Measurements from ENCODE around the gene MBL2. TPM values are rescaled to one million over a fixed set of nuclear protein-coding genes. Genes with fewer than 3 reads are reported as not detected.

Gene MBL2
- total RNA-seq, 1 experiment from 2014 or later, result not detected

- POLR2A ChIA-PET (ENCODE audit: unreplicated experiment), result no interaction called here
- Histone ChIP-seq H2AFZ (ENCODE audit: low read length) (peak overlapping the region; percentile 12; the same call in 1 of the 2 replicates), H3K4me2 (ENCODE audit: low read length) (peak overlapping the region; percentile 62), H4K20me1 (ENCODE audit: low read length) (no peaks in the 10 kb centered on the region), H3F3A (ENCODE audit: low read length, unreplicated experiment) (peaks cover 4% of the 10 kb centered on the region), H3K9me2 (replicated peaks; ENCODE audit: low read length) (no peaks in the 10 kb centered on the region), H3K4me3 (ENCODE audit: low read length) (peak overlapping the region; percentile 19; the same call in 1 of the 2 replicates), H3K27me3 (ENCODE audit: low read length) (no peaks in the 10 kb centered on the region), H3K36me3 (ENCODE audit: low read depth, low read length) (no peaks in the 10 kb centered on the region), H3K9me3 (ENCODE audit: low read length) (peaks cover 5% of the 10 kb centered on the region; the same call in 1 of the 2 replicates), H3K79me2 (ENCODE audit: low read length) (no peaks in the 10 kb centered on the region), H3K9ac (ENCODE audit: low read length) (no peak overlapping the region), H3K4me1 (ENCODE audit: insufficient read depth, low read length) (peaks cover 19% of the 10 kb centered on the region), H3K27ac (ENCODE audit: low read length) (peak overlapping the region; percentile 67)
- no peak for TF ChIP-seq EZH2phosphoT487 (IDR thresholded peaks at IDR 0.05; ENCODE audit: borderline replicate concordance, low read length)
- no peak for TF ChIP-seq CTCF (conservative IDR thresholded peaks at IDR 0.05; ENCODE audit: low read depth, low read length)
- TF ChIP-seq EZH2 (IDR thresholded peaks at IDR 0.05; ENCODE audit: low read length, unreplicated experiment), result no peak
- intact Hi-C loops (cut with micrococcal nuclease), result loop anchor here (1.0 to 5.0 kb wide), 3 partner anchors 60 to 230 kb away; no protein-coding TSS in a partner anchor
- BruUV-seq (replicated peaks), result no TSS peak
- CTCF ChIA-PET, result interaction anchor here (0.6 kb wide), 1 partner anchor 16 kb away, joined by 4 read pairs; no protein-coding TSS in a partner anchor
- DNase-seq, result peak; percentile 100
- ATAC-seq, result peak; percentile 94
These were observed 29.4 kb upstream of the MBL2 start for GRCh38 chr10:52801947-52802346.

- ATAC-seq (no peak), DNase-seq (no peak)
- intact Hi-C loops (cut with micrococcal nuclease), result no loop called here
- TF ChIP-seq EZH2 (IDR thresholded peaks at IDR 0.05; ENCODE audit: low read length, unreplicated experiment) (no peak), EZH2phosphoT487 (IDR thresholded peaks at IDR 0.05; ENCODE audit: borderline replicate concordance, low read length) (no peak), CTCF (conservative IDR thresholded peaks at IDR 0.05; ENCODE audit: low read depth, low read length) (no peak)
- H2AFZ ChIP-seq (ENCODE audit: low read length), result no peak overlapping the region
- H3F3A ChIP-seq (ENCODE audit: low read length, unreplicated experiment), result no peaks in the 10 kb centered on the region
- ChIA-PET POLR2A (ENCODE audit: unreplicated experiment) (no interaction called here), CTCF (no interaction called here)
- H3K79me2 ChIP-seq (ENCODE audit: low read length), result no peaks in the 10 kb centered on the region
- H3K4me3 ChIP-seq (ENCODE audit: low read length), result no peak overlapping the region
- BruUV-seq (replicated peaks), result no TSS peak
- no peaks in the 10 kb centered on the region for H3K27me3 ChIP-seq (ENCODE audit: low read length)
- H3K9me2 ChIP-seq (replicated peaks; ENCODE audit: low read length), result 0 out of 2 replicates have a peak, but pooled peaks cover 3% of the 10 kb centered on the region
- H3K4me2 ChIP-seq (ENCODE audit: low read length), result no peak overlapping the region
- no peaks in the 10 kb centered on the region for H3K9me3 ChIP-seq (ENCODE audit: low read length)
- no peak overlapping the region for H3K9ac ChIP-seq (ENCODE audit: low read length)
- H3K4me1 ChIP-seq (ENCODE audit: insufficient read depth, low read length), result no peaks in the 10 kb centered on the region
- H3K27ac ChIP-seq (ENCODE audit: low read length), result no peak overlapping the region
- H4K20me1 ChIP-seq (ENCODE audit: low read length), result no peaks in the 10 kb centered on the region
- no peaks in the 10 kb centered on the region for H3K36me3 ChIP-seq (ENCODE audit: low read depth, low read length)
These were observed 13.5 kb upstream of the MBL2 start for GRCh38 chr10:52786098-52786497.

- CTCF ChIA-PET, result no interaction called here
- BruUV-seq (replicated peaks), result no TSS peak
These were observed 12.8 kb upstream of the MBL2 start for GRCh38 chr10:52785418-52785817.

More at GRCh38 chr10:52785418-52785817, 12.8 kb upstream of the MBL2 start:
- Histone ChIP-seq H3K4me2 (ENCODE audit: low read length) (no peak overlapping the region), H3F3A (ENCODE audit: low read length, unreplicated experiment) (no peaks in the 10 kb centered on the region), H3K9ac (ENCODE audit: low read length) (no peak overlapping the region), H2AFZ (ENCODE audit: low read length) (no peak overlapping the region), H3K9me3 (ENCODE audit: low read length) (no peaks in the 10 kb centered on the region), H3K9me2 (replicated peaks; ENCODE audit: low read length) (0 out of 2 replicates have a peak, but pooled peaks cover 3% of the 10 kb centered on the region), H3K4me1 (ENCODE audit: insufficient read depth, low read length) (no peaks in the 10 kb centered on the region), H4K20me1 (ENCODE audit: low read length) (no peaks in the 10 kb centered on the region), H3K36me3 (ENCODE audit: low read depth, low read length) (no peaks in the 10 kb centered on the region), H3K79me2 (ENCODE audit: low read length) (no peaks in the 10 kb centered on the region), H3K4me3 (ENCODE audit: low read length) (no peak overlapping the region), H3K27ac (ENCODE audit: low read length) (no peak overlapping the region), H3K27me3 (ENCODE audit: low read length) (no peaks in the 10 kb centered on the region)
- POLR2A ChIA-PET (ENCODE audit: unreplicated experiment), result no interaction called here
- DNase-seq (no peak), ATAC-seq (no peak)
- TF ChIP-seq EZH2 (IDR thresholded peaks at IDR 0.05; ENCODE audit: low read length, unreplicated experiment) (no peak), EZH2phosphoT487 (IDR thresholded peaks at IDR 0.05; ENCODE audit: borderline replicate concordance, low read length) (no peak), CTCF (conservative IDR thresholded peaks at IDR 0.05; ENCODE audit: low read depth, low read length) (no peak)
- intact Hi-C loops (cut with micrococcal nuclease), result no loop called here

Data from PC-3 (cell line).